Mesothelial cell of epicardium (in vitro differentiated cells): ENCODE data around the gene LIPN. TPM values are rescaled to one million over a fixed set of nuclear protein-coding genes. Genes with fewer than 3 reads are reported as not detected.
"Not testable (repeated sequence)": the region's sequence is repeated elsewhere in the genome, so short reads cannot be mapped to it uniquely, and the experiment has no call there.

Source experiments
- DNase-seq, 2 experiments: peaks; one replicate each; pipeline ENCODE4 v3.0.0; 2021; ENCODE audit warnings: low spot score in 2 of 2; ENCODE audit not compliant: unreplicated experiment in 2 of 2
- H3K27ac Mint-ChIP-seq: 2 replicates; pipeline ENCODE4 v1.8.0; 2021; ENCODE audit warnings: mixed read lengths
- H3K27me3 Mint-ChIP-seq: 2 replicates; pipeline ENCODE4 v1.8.0; 2021; ENCODE audit warnings: low read depth, mixed read lengths
- H3K36me3 Mint-ChIP-seq: 2 replicates; pipeline ENCODE4 v1.8.0; 2021; ENCODE audit warnings: mixed read lengths
- H3K4me1 Mint-ChIP-seq: 2 replicates; pipeline ENCODE4 v1.8.0; 2021; ENCODE audit warnings: mixed read lengths
- H3K4me3 Mint-ChIP-seq: 2 replicates; pipeline ENCODE4 v1.8.0; 2021; ENCODE audit warnings: mild to moderate bottlenecking, moderate library complexity, mixed read lengths
- H3K9me3 Mint-ChIP-seq: 2 replicates; pipeline ENCODE4 v1.8.0; 2021; ENCODE audit warnings: mixed read lengths
- CTCF ChIP-seq: fragments of 200-600 bp; sonication (generic); IDR thresholded peaks from one replicate; pipeline ENCODE4 v1.5.0; 2021; ENCODE audit warnings: antibody characterized with exemption; ENCODE audit not compliant: unreplicated experiment
- total RNA-seq: library from RNA; stranded (reverse); gene quantifications from 3 replicates; pipeline ENCODE4 v1.2.1, GENCODE V29; 2021

Gene LIPN
- total RNA-seq, 1 donor from 2014 or later, result not detected

GRCh38 chr10:88730864-88731263 lies 29.0 kb upstream of the LIPN start:
- Mint-ChIP-seq H3K4me3 (no peak overlapping the region), H3K27me3 (peaks cover 27% of the 10 kb centered on the region), H3K27ac (no peak overlapping the region), H3K9me3 (no peaks in the 10 kb centered on the region), H3K36me3 (no peaks in the 10 kb centered on the region), H3K4me1 (no peaks in the 10 kb centered on the region)
- DNase-seq, result no peak
- TF ChIP-seq CTCF, result no peak

GRCh38 chr10:88731296-88731695 lies 28.5 kb upstream of the LIPN start:
- no peak for DNase-seq
- H3K36me3 Mint-ChIP-seq, result no peaks in the 10 kb centered on the region
- no peak overlapping the region for H3K27ac Mint-ChIP-seq
- H3K27me3 Mint-ChIP-seq, result peaks cover 23% of the 10 kb centered on the region
- H3K9me3 Mint-ChIP-seq, result no peaks in the 10 kb centered on the region
- TF ChIP-seq CTCF, result no peak
- no peaks in the 10 kb centered on the region for H3K4me1 Mint-ChIP-seq
- H3K4me3 Mint-ChIP-seq, result no peak overlapping the region

GRCh38 chr10:88733215-88733614 lies 26.6 kb upstream of the LIPN start:
- no peak for TF ChIP-seq CTCF
- Mint-ChIP-seq H3K36me3 (no peaks in the 10 kb centered on the region), H3K9me3 (no peaks in the 10 kb centered on the region), H3K27ac (no peak overlapping the region), H3K27me3 (peaks cover 20% of the 10 kb centered on the region), H3K4me3 (no peak overlapping the region), H3K4me1 (no peaks in the 10 kb centered on the region)
- no peak for DNase-seq

GRCh38 chr10:88735661-88736060 lies 24.2 kb upstream of the LIPN start:
- Mint-ChIP-seq H3K27me3 (peaks cover 35% of the 10 kb centered on the region), H3K4me3 (no peak overlapping the region)

GRCh38 chr10:88741921-88742320 lies 17.9 kb upstream of the LIPN start:
- not testable (repeated sequence) for H3K36me3 Mint-ChIP-seq, H3K4me1 Mint-ChIP-seq, DNase-seq, H3K4me3 Mint-ChIP-seq, H3K27ac Mint-ChIP-seq
- Mint-ChIP-seq H3K27me3 (peaks cover 49% of the 10 kb centered on the region), H3K9me3 (peaks cover 23% of the 10 kb centered on the region)

More at GRCh38 chr10:88735661-88736060, 24.2 kb upstream of the LIPN start:
- no peak for TF ChIP-seq CTCF
- DNase-seq, result no peak
- no peaks in the 10 kb centered on the region for H3K36me3 Mint-ChIP-seq
- H3K27ac Mint-ChIP-seq, result no peak overlapping the region
- H3K4me1 Mint-ChIP-seq, result no peaks in the 10 kb centered on the region
- no peaks in the 10 kb centered on the region for H3K9me3 Mint-ChIP-seq

- Mint-ChIP-seq H3K27me3 (peaks cover 49% of the 10 kb centered on the region), H3K27ac (no peak overlapping the region), H3K36me3 (no peaks in the 10 kb centered on the region), H3K9me3 (peaks cover 24% of the 10 kb centered on the region), H3K4me3 (no peak overlapping the region), H3K4me1 (no peaks in the 10 kb centered on the region)
- no peak for TF ChIP-seq CTCF
- no peak for DNase-seq
Observed at GRCh38 chr10:88742448-88742847, 17.4 kb upstream of the LIPN start.
